Tibial artery (tissue), 4 donors: Measurements from ENCODE around the gene RFPL3.

Experiments
- DNase-seq, 2 donors: peaks; one replicate each; pipeline ENCODE4 v3.0.0-alpha.2; 2019
- H3K27ac ChIP-seq, 2 donors: fragments of 200-600 bp; sonication (generic) in 1 of 2; 1 replicate in 1 of 2; 2 replicates in 1 of 2; pipeline ENCODE4 v1.5.1; 2018 to 2019; ENCODE audit warnings: mild to moderate bottlenecking in 1 of 2
- H3K27me3 ChIP-seq, 2 donors: fragments of 200-600 bp; sonication (generic) in 1 of 2; one replicate each; pipeline versions ENCODE4 v1.5.1 to v1.6.0; 2016 to 2019
- H3K36me3 ChIP-seq, 3 donors: fragments of 200-600 bp; sonication (generic) in 2 of 3; one replicate each; pipeline ENCODE4 v1.5.1; 2016 to 2019; ENCODE audit warnings: mild to moderate bottlenecking in 2 of 3
- H3K4me1 ChIP-seq, 4 donors: fragments of 200-600 bp; sonication (generic) in 2 of 4; 1 replicate in 3 of 4; 2 replicates in 1 of 4; pipeline ENCODE4 v1.5.1; 2016 to 2019
- H3K4me3 ChIP-seq, 2 donors: fragments of 200-600 bp; sonication (generic) in 1 of 2; 1 replicate in 1 of 2; 2 replicates in 1 of 2; pipeline ENCODE4 v1.5.1; 2018 to 2019; ENCODE audit warnings: mild to moderate bottlenecking in 2 of 2
- H3K9me3 ChIP-seq, 3 donors: fragments of 200-600 bp; sonication (generic) in 1 of 3; one replicate each; pipeline ENCODE4 v1.5.1; 2016 to 2019
- CTCF ChIP-seq, 2 experiments: fragments of 200-600 bp in 1 of 2; fragments of 450-650 bp in 1 of 2; IDR thresholded peaks; one replicate each; pipeline ENCODE4 v1.5.1; 2017 to 2019; ENCODE audit warnings: antibody characterized with exemption in 2 of 2, mild to moderate bottlenecking in 1 of 2, moderate library complexity in 1 of 2
- intact Hi-C: fragments of 100-400 bp; cut with DNase I; formaldehyde crosslinking; loops from one replicate; pipeline ENCODE4 v1.15.0; 2023; ENCODE audit warnings: low total_unique reads

The RFPL3 gene

GRCh38 chr22:32396746-32397145, 39.1 kb downstream of the RFPL3 start:
- no peaks in the 10 kb centered on the region for H3K4me1 ChIP-seq
- H3K4me3 ChIP-seq: no peak overlapping the region
- H3K27ac ChIP-seq: no peak overlapping the region
- H3K36me3 ChIP-seq: peaks cover 92 to 100% (median 100%) of the 10 kb centered on the region in 3 donors
- intact Hi-C loops: no loop called here
- no peaks in the 10 kb centered on the region for H3K27me3 ChIP-seq
- no peak for DNase-seq
- no peak for TF ChIP-seq CTCF (IDR thresholded peaks at IDR 0.05)
- no peaks in the 10 kb centered on the region for H3K9me3 ChIP-seq

GRCh38 chr22:32401486-32401885, 43.8 kb downstream of the RFPL3 start:
- H3K27ac ChIP-seq: no peak overlapping the region
- intact Hi-C loops: no loop called here
- no peaks in the 10 kb centered on the region for H3K4me1 ChIP-seq
- DNase-seq: no peak
- H3K36me3 ChIP-seq: peaks cover 89 to 97% (median 94%) of the 10 kb centered on the region in 3 donors
- no peaks in the 10 kb centered on the region for H3K9me3 ChIP-seq
- H3K4me3 ChIP-seq: no peak overlapping the region
- no peaks in the 10 kb centered on the region for H3K27me3 ChIP-seq
- no peak for TF ChIP-seq CTCF (IDR thresholded peaks at IDR 0.05)

- intact Hi-C loops: no loop called here
- Histone ChIP-seq H3K9me3 (no peaks in the 10 kb centered on the region), H3K27ac (no peak overlapping the region), H3K4me1 (peaks cover 0 to 8% (median 0%) of the 10 kb centered on the region in 4 donors), H3K4me3 (no peak overlapping the region), H3K27me3 (no peaks in the 10 kb centered on the region), H3K36me3 (peaks cover 84 to 95% (median 88%) of the 10 kb centered on the region in 3 donors)
- DNase-seq: no peak
- no peak for TF ChIP-seq CTCF (IDR thresholded peaks at IDR 0.05)
Measured at GRCh38 chr22:32404021-32404420, 46.4 kb downstream of the RFPL3 start.

GRCh38 chr22:32407312-32407711, 49.6 kb downstream of the RFPL3 start:
- Histone ChIP-seq H3K9me3 (no peaks in the 10 kb centered on the region), H3K4me3 (no peak overlapping the region), H3K4me1 (peaks cover 0 to 24% (median 15%) of the 10 kb centered on the region in 4 donors), H3K27ac (no peak overlapping the region), H3K27me3 (no peaks in the 10 kb centered on the region), H3K36me3 (peaks cover 51 to 62% (median 57%) of the 10 kb centered on the region in 3 donors)
- DNase-seq: no peak
- intact Hi-C loops: no loop called here
- no peak for TF ChIP-seq CTCF (IDR thresholded peaks at IDR 0.05)

GRCh38 chr22:32407936-32408335, 50.3 kb downstream of the RFPL3 start:
- H3K9me3 ChIP-seq: no peaks in the 10 kb centered on the region
- TF ChIP-seq CTCF (IDR thresholded peaks at IDR 0.05): no peak
- intact Hi-C loops: no loop called here
- H3K4me3 ChIP-seq: no peak overlapping the region
- H3K36me3 ChIP-seq: peaks cover 47 to 56% (median 51%) of the 10 kb centered on the region in 3 donors
- H3K27ac ChIP-seq: no peak overlapping the region
- peaks cover 0 to 30% (median 15%) of the 10 kb centered on the region in 4 donors for H3K4me1 ChIP-seq
- DNase-seq: no peak
- no peaks in the 10 kb centered on the region for H3K27me3 ChIP-seq

GRCh38 chr22:32409977-32410376, 52.3 kb downstream of the RFPL3 start:
- H3K27ac ChIP-seq: no peak overlapping the region
- TF ChIP-seq CTCF (IDR thresholded peaks at IDR 0.05): no peak
- peaks cover 30 to 38% (median 35%) of the 10 kb centered on the region in 3 donors for H3K36me3 ChIP-seq
- peak overlapping the region in 1 of 2 donors; percentile 97 for H3K4me3 ChIP-seq
- peaks cover 0 to 30% (median 15%) of the 10 kb centered on the region in 4 donors for H3K4me1 ChIP-seq
- no peaks in the 10 kb centered on the region for H3K27me3 ChIP-seq
- DNase-seq: no peak
- no peaks in the 10 kb centered on the region for H3K9me3 ChIP-seq
- intact Hi-C loops: loop anchor here (5.0 kb wide), 1 partner anchor 62 kb away; the partner anchor contains the start of gene FBXO7
